AG10803 (cell line): ENCODE results near the gene ATG7.

Experiments used
- DNase-seq: peaks from one replicate; pipeline ENCODE4 v3.0.0; 2010; ENCODE audit warnings: low read depth
- H3K4me3 ChIP-seq: 2 replicates; pipeline ENCODE4 v1.5.1; 2011; ENCODE audit warnings: mild to moderate bottlenecking, low read length, control low read depth
- TF ChIP-seq, protein P1 (sequence below): conservative IDR thresholded peaks from 2 replicates; pipeline ENCODE4 v1.5.1; 2011; ENCODE audit warnings: mild to moderate bottlenecking, low read length, control low read depth, inconsistent platforms

ATG7 gene

DNA sequence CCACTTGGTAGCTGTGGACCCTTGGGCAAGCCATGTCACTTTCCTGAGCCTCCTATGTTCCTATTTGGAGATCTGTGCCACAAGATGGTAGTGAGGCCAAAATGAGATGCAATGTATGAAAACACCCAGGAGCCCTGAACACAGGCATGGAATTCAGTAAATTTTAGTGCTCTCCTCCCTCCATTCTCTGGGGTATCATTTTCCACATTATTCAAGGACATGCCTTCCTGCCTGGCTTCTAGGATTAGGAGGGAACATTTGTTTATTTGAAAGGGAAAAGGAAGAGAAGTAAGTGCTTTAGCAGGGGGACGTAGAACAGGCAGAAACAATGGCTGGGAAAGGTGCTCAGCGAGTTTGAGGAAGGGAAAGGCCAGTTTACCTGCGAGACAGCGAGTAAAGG is 98.8 kb downstream of the ATG7 start:
- H3K4me3 ChIP-seq = no peak overlapping the region
- DNase-seq = no peak
- TF ChIP-seq, protein P1, sequence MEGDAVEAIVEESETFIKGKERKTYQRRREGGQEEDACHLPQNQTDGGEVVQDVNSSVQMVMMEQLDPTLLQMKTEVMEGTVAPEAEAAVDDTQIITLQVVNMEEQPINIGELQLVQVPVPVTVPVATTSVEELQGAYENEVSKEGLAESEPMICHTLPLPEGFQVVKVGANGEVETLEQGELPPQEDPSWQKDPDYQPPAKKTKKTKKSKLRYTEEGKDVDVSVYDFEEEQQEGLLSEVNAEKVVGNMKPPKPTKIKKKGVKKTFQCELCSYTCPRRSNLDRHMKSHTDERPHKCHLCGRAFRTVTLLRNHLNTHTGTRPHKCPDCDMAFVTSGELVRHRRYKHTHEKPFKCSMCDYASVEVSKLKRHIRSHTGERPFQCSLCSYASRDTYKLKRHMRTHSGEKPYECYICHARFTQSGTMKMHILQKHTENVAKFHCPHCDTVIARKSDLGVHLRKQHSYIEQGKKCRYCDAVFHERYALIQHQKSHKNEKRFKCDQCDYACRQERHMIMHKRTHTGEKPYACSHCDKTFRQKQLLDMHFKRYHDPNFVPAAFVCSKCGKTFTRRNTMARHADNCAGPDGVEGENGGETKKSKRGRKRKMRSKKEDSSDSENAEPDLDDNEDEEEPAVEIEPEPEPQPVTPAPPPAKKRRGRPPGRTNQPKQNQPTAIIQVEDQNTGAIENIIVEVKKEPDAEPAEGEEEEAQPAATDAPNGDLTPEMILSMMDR = no peak

GRCh38 chr3:11371747-11372146 is 99.5 kb downstream of the ATG7 start:
- DNase-seq = no peak
- TF ChIP-seq, protein P1 = no peak
- no peak overlapping the region for H3K4me3 ChIP-seq

- no peak for DNase-seq
- TF ChIP-seq, protein P1 = no peak
- H3K4me3 ChIP-seq = no peak overlapping the region
Measured at GRCh38 chr3:11373235-11373634, 101.0 kb downstream of the ATG7 start.

DNA sequence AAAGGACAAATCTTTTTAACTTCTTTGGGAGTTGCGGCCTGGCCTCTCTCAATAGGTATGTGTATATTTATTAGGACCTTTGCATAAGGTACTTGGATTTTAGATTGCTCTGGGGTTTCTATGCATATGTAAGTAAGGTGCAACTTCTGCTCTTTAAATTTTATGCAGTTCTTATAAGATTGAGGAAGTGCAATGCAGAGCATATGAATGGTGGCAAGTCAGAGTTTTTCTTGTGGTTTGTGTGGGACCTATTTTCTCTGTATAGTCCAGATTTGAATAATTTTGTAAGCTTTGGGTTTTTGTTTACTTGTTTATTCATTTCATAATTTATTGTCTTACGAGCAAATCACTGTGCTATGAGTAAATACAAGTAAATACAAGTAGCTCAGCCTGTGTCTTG is 101.5 kb downstream of the ATG7 start:
- DNase-seq = no peak
- TF ChIP-seq, protein P1 = no peak
- no peak overlapping the region for H3K4me3 ChIP-seq

DNA sequence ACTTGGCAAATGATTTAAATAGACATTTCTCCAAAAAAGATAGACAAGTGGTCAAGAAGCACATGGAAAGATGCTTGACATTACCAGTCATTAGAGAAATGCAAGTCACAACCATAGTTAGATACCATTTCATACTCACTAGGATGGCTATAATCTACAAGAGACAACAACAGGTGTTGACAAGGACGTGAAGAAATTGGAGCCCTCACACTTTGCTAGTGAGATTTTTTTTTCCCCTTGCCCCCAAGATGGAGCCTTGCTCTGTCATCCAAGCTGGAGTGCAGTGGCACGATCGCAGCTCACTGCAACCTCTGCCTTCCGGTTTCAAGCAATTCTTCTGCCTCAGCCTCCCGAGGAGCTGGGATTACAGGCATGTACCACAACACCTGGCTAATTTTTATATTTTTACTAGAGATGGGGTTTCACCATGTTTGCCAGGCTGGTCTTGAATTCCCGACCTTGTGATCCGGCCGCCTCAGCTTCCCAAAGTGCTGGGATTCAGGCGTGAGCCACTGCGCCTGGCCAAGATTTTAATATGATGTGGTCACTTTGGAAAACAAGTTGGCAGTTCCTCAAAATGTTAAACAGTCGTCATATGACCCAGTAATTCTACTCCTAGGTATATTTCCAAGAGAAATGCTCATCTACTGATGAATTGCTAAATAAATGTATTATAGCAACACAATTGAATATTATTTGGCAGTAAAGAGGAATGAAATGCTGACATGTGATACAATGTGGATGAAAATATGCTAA is 103.3 kb downstream of the ATG7 start:
- no peak for DNase-seq
- TF ChIP-seq, protein P1 = no peak
- no peak overlapping the region for H3K4me3 ChIP-seq

DNA sequence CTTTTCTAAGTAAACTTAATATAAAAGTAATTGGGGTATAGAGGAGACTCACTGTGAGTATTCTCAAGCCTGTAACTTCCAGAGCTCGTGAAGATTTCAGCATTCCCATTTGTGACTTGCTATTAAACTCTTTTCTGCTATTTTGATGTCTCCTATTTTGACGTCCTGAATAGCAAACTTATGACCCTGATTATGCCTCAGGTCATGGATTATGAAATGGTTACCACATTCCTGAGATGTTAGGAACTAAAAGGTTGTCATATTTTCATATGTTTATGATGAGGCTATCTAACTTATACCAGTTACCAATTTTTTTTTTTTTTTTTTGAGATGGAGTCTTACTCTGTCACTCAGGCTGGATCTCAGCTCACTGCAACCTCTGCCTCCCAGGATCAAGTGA is 105.5 kb downstream of the ATG7 start:
- TF ChIP-seq, protein P1 = no peak

DNA sequence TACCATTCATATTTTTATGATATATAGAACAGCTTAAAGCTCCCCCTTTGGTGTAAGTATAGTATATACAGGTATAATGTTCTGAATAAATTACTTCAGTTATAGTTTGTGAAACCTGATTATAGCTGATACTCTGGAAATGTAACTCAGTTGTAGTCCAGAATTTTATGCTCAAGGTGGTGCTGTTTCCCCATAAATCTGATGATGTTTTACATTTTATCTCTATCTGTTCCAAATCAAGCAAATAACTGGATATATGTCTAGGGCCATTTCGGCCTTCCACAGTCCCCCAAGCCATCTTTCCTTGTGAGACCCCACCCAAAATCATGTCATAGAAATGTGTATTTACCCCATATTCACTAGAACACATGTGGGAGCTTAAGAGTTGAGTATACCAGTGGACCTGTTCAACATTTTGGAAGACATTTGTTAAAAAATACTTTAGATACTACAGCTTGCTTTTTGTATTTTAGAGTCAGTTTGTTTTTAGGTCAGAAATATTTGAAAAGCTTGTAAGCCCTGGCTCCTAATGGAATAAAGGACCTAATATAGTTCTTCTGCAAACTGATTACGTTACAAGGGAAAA is 107.1 kb downstream of the ATG7 start:
- DNase-seq = peak; percentile 54
- TF ChIP-seq, protein P1 = peak; percentile 73
- H3K4me3 ChIP-seq = no peak overlapping the region

More for the DNA sequence above, 105.5 kb downstream of the ATG7 start:
- no peak overlapping the region for H3K4me3 ChIP-seq
- DNase-seq = no peak
